Body of pancreas (tissue), 4 donors: ENCODE measurements around the gene ANKRD44. TPM values are rescaled to one million over a fixed set of nuclear protein-coding genes. Genes with fewer than 3 reads are reported as not detected.

Experiments
- ATAC-seq: fragments of 150-250 bp; one replicate; pipeline ENCODE4 v1.9.1; 2016
- DNase-seq, 4 donors: peaks; one replicate each; pipeline ENCODE4 v3.0.0-alpha.2; 2019
- H3K27ac ChIP-seq, 4 donors: fragments of 200-600 bp; sonication (generic); 1 replicate in 3 of 4; 2 replicates in 1 of 4; pipeline versions ENCODE4 v1.5.1 to v1.6.1; 2016 to 2019; ENCODE audit warnings: mild to moderate bottlenecking in 1 of 4, mixed read lengths in 1 of 4, moderate library complexity in 1 of 4
- H3K27me3 ChIP-seq, 2 donors: fragments of 200-600 bp; sonication (generic); one replicate each; pipeline ENCODE4 v1.6.0; 2016; ENCODE audit warnings: mild to moderate bottlenecking in 1 of 2
- H3K36me3 ChIP-seq, 2 donors: fragments of 200-600 bp; sonication (generic); replicated peaks in 1 of 2; 2 replicates each; pipeline ENCODE4 v1.5.1; 2016; ENCODE audit warnings: low read depth in 2 of 2; ENCODE audit not compliant: insufficient read depth in 1 of 2
- H3K4me1 ChIP-seq: fragments of 200-600 bp; sonication (generic); one replicate; pipeline ENCODE4 v1.6.0; 2016
- H3K4me3 ChIP-seq, 2 donors: fragments of 200-600 bp; sonication (generic); 1 replicate in 1 of 2; 2 replicates in 1 of 2; pipeline ENCODE4 v1.5.1; 2016 to 2019
- H3K9me3 ChIP-seq, 3 donors: fragments of 200-600 bp; sonication (generic); 1 replicate in 2 of 3; 2 replicates in 1 of 3; pipeline ENCODE4 v1.5.1; 2016
- CTCF ChIP-seq, 7 experiments: fragments of 450-650 bp in 4 of 7; fragments of 200-600 bp in 3 of 7; sonication (generic) in 3 of 7; IDR thresholded peaks; one replicate each; pipeline ENCODE4 v1.5.1; 2016 to 2019; ENCODE audit warnings: antibody characterized with exemption in 7 of 7
- POLR2A ChIP-seq, 3 donors: fragments of 450-650 bp; IDR thresholded peaks; one replicate each; pipeline ENCODE4 v1.6.1; 2016; ENCODE audit warnings: antibody characterized with exemption in 3 of 3, mild to moderate bottlenecking in 2 of 3
- WGBS, 2 donors: methylation state at CpG; one replicate each; pipeline ENCODE4 v1.1.5; 2017; 5-methylcytosine and 5-hydroxymethylcytosine counted together
- intact Hi-C: fragments of 100-400 bp; cut with DNase I; formaldehyde crosslinking; loops from one replicate; pipeline ENCODE4 v1.15.1; 2023
- total RNA-seq, 2 donors: library from RNA; depleted of rRNA; stranded (reverse); fragments of >200 nt; gene quantifications; one replicate each; pipeline ENCODE4 v1.1.0, GENCODE V29; 2016

Gene ANKRD44
- total RNA-seq, 2 donors from 2014 or later = 12.2 TPM

DNA sequence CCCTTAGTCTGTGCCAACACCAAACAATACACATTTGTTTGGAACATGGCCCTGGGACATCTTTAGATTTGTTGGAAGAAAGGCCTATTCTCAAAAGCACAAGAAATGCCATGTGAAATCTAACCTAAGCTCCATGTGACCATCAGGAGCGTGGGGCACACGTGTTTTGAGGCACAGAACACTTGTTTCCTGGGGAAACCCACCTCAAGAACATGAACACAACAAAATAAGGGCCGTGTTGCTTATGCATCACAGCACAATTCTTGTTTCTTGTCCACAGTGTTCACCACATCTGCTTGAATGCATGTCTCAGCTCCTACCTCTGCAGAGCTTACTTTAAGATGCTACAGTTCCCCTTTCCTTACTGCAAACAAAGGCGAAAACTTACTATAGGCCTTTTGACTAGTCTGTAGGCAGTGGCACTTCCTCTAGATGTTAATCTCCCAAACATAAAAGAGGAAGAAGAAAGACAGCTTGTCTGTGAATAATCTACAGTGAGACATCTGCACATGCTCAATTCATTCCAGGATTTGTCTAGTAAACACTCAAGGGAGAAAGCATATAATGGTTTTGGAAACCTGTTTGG lies 165.0 kb downstream of the ANKRD44 start:
- WGBS, 2 donors = 67 to 84% methylated on average over 4 of the region's 4 CpGs
- peak in 1 of 4 donors; percentile 12 for DNase-seq
- ATAC-seq = no peak
- Histone ChIP-seq H3K36me3 (no peaks in the 10 kb centered on the region), H3K9me3 (no peaks in the 10 kb centered on the region), H3K4me3 (no peak overlapping the region), H3K4me1 (peaks cover 13% of the 10 kb centered on the region), H3K27me3 (no peaks in the 10 kb centered on the region), H3K27ac (peak overlapping the region in 1 of 4 donors; percentile 3)
- intact Hi-C loops = no loop called here
- TF ChIP-seq POLR2A (IDR thresholded peaks at IDR 0.05) = no peak
- no peak for TF ChIP-seq CTCF (IDR thresholded peaks at IDR 0.05)

GRCh38 chr2:197144183-197144582 lies 166.4 kb downstream of the ANKRD44 start:
- Histone ChIP-seq H3K4me3 (no peak overlapping the region), H3K9me3 (no peaks in the 10 kb centered on the region), H3K27ac (no peak overlapping the region), H3K27me3 (no peaks in the 10 kb centered on the region), H3K4me1 (peaks cover 13% of the 10 kb centered on the region), H3K36me3 (no peaks in the 10 kb centered on the region)
- no peak for TF ChIP-seq POLR2A (IDR thresholded peaks at IDR 0.05)
- no peak for TF ChIP-seq CTCF (IDR thresholded peaks at IDR 0.05)
- intact Hi-C loops = no loop called here
- no peak for ATAC-seq
- DNase-seq = no peak
- 64 to 80% methylated on average over 1 of the region's 1 CpG for WGBS, 2 donors

DNA sequence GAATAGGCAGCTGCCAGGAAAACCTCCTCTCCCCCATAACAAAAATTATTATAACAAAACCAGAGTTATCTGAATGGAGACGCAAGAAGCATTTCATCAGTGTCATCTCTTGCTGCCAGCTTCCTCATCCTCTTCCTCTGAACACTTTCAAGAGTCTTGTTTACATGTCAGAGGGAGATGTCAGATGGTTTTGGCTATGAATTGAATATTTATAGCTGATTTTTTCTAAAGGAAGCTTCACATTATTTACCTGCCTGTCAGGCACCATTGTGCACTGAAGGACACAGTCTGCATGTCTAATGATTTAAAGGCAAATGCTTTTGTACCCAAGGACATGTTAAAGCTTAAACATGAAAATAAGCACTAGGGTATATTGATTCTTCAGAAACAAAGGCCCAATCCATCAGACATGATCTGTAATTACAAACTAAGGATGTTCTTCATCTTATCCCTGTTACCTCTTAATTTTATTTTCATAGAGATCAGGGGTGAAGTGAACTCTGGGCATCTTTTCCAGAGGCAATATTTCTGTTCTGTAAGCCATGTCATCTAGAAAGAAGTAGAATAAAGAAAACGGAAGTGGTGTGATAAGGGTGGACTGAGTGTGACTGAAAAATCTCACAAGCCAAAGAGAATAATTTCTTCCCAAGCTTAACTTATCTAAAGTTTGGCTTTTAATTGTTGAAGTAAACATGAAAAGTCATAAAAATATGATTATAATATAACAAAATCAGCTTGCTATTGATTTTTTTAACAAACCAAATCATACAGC lies 168.7 kb downstream of the ANKRD44 start:
- Histone ChIP-seq H3K27me3 (no peaks in the 10 kb centered on the region), H3K4me1 (peaks cover 6% of the 10 kb centered on the region), H3K9me3 (no peaks in the 10 kb centered on the region), H3K27ac (no peak overlapping the region), H3K36me3 (no peaks in the 10 kb centered on the region), H3K4me3 (no peak overlapping the region)
- TF ChIP-seq POLR2A (IDR thresholded peaks at IDR 0.05) = no peak
- intact Hi-C loops = no loop called here
- WGBS, 2 donors = 75 to 83% methylated on average over 2 of the region's 2 CpGs
- no peak for ATAC-seq
- DNase-seq = no peak

GRCh38 chr2:197140045-197140444 lies 170.5 kb downstream of the ANKRD44 start:
- TF ChIP-seq CTCF (IDR thresholded peaks at IDR 0.05) (no peak), POLR2A (IDR thresholded peaks at IDR 0.05) (no peak)
- Histone ChIP-seq H3K27me3 (no peaks in the 10 kb centered on the region), H3K9me3 (no peaks in the 10 kb centered on the region), H3K27ac (no peak overlapping the region), H3K4me1 (peaks cover 6% of the 10 kb centered on the region), H3K4me3 (no peak overlapping the region), H3K36me3 (no peaks in the 10 kb centered on the region)
- 91 to 100% methylated on average over 1 of the region's 1 CpG for WGBS, 2 donors
- ATAC-seq = no peak
- intact Hi-C loops = no loop called here
- no peak for DNase-seq

DNA sequence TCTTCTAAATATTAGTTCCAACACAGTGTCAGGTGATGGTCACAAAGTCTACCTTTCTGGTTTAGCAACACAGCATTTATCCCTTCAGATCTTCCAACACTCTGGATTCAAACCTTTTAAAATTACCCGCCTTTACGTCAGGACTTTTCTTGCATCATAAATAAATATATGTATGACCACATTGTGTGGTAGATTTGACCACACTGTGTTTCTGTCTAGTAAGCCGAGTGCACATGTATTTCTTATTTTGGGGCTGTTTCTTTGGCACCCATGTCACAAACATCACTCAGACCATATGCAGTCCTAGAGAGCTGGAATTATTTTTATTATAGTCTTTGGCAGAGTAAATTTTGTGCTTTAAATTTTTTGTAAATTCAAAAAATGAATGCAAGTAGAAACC lies 172.1 kb downstream of the ANKRD44 start:
- no peak overlapping the region for H3K27ac ChIP-seq
- no peaks in the 10 kb centered on the region for H3K36me3 ChIP-seq
- H3K9me3 ChIP-seq = no peaks in the 10 kb centered on the region
- DNase-seq (no peak), ATAC-seq (no peak)
- TF ChIP-seq CTCF (IDR thresholded peaks at IDR 0.05) (no peak), POLR2A (IDR thresholded peaks at IDR 0.05) (no peak)
- H3K4me1 ChIP-seq = peaks cover 6% of the 10 kb centered on the region
- WGBS, 2 donors = 78 to 87% methylated on average over 3 of the region's 3 CpGs
- no peaks in the 10 kb centered on the region for H3K27me3 ChIP-seq
- intact Hi-C loops = no loop called here
- no peak overlapping the region for H3K4me3 ChIP-seq
